ENCODE data around the gene GNB1L.

DNA sequence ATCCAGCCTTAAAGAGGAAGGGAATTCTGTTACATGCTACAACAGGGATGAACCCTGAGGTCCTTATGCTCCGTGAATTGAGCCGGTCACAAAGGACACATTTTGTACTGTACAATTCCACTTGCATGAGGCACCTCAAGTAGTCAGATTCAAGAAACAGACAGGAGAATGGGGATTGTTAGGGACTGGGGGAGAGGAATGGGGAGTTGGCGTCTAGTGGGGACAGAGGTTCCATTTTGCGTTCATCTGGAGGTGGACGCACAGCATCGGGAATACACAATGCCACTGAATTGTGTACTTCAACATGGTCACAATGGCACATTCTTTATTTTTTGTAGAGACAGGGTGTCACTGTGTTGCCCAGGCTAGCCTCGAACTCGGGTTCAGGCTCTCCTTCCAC is 80.0 kb downstream of the GNB1L start:
- TF ChIP-seq, protein P1, sequence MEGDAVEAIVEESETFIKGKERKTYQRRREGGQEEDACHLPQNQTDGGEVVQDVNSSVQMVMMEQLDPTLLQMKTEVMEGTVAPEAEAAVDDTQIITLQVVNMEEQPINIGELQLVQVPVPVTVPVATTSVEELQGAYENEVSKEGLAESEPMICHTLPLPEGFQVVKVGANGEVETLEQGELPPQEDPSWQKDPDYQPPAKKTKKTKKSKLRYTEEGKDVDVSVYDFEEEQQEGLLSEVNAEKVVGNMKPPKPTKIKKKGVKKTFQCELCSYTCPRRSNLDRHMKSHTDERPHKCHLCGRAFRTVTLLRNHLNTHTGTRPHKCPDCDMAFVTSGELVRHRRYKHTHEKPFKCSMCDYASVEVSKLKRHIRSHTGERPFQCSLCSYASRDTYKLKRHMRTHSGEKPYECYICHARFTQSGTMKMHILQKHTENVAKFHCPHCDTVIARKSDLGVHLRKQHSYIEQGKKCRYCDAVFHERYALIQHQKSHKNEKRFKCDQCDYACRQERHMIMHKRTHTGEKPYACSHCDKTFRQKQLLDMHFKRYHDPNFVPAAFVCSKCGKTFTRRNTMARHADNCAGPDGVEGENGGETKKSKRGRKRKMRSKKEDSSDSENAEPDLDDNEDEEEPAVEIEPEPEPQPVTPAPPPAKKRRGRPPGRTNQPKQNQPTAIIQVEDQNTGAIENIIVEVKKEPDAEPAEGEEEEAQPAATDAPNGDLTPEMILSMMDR (IDR thresholded peaks at IDR 0.05): no peak
- TF ChIP-seq POLR2A (IDR thresholded peaks at IDR 0.05): no peak
